ENCODE measurements around the gene SCFD1.
"Not testable (repeated sequence)": the region's sequence is repeated elsewhere in the genome, so short reads cannot be mapped to it uniquely, and the experiment has no call there.

SCFD1 gene

DNA sequence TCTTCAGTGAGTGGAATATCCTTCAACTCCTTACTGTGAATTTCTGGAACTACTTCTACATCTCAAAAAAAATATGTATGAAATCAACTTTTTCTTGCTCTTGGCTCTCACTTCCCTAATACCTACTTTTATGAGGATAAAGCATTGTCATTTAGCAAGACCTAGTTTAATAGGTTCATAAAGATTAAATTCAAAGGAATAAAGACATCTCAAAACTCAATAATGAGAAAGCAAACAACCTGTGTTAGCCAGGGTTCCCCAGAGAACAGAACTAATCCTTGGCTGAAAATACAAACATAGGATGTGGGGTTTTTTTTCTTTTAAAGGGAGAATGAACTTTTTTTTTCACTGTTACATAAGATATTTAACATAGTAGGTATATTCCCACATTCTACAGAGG, 57.9 kb downstream of the SCFD1 start:
- no peak overlapping the region for H3K9ac ChIP-seq (ENCODE audit: low read depth, low read length)
- H3K9me3 ChIP-seq (replicated peaks; ENCODE audit: low read length) = no peaks in the 10 kb centered on the region
- no peak overlapping the region for H3K4me2 ChIP-seq (ENCODE audit: low read length)
- H3K4me3 ChIP-seq (ENCODE audit: low read length) = no peak overlapping the region
- peaks cover 42% of the 10 kb centered on the region for H3K36me3 ChIP-seq (ENCODE audit: insufficient read depth, low read length)
- H3K4me1 ChIP-seq (ENCODE audit: control insufficient read depth, insufficient read depth, low read length) = no peaks in the 10 kb centered on the region
- H3K27me3 ChIP-seq (ENCODE audit: control insufficient read depth, insufficient read depth, low read length) = no peaks in the 10 kb centered on the region

DNA sequence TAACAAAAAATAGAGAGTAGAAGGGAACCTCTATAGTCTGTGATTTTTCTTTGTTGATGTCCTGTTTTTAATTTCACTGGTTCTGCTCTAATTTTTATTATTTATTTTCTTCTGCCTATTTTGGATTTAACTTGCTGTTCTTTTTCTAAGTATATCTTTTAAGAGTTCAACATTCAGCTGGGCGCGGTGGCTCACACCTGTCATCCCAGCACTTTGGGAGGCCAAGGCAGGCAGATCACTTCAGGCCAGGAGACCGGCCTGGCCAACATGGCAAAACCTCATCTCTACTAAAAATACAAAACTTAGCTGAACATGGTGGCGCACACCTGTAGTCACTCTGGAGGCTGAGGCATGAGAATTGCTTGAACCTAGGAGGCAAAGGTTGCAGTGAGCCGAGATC, 58.7 kb downstream of the SCFD1 start:
- H3K36me3 ChIP-seq (ENCODE audit: insufficient read depth, low read length) = peaks cover 34% of the 10 kb centered on the region
- H3K27me3 ChIP-seq (ENCODE audit: control insufficient read depth, insufficient read depth, low read length); H3K9ac ChIP-seq (ENCODE audit: low read depth, low read length); H3K4me1 ChIP-seq (ENCODE audit: control insufficient read depth, insufficient read depth, low read length); H3K4me3 ChIP-seq (ENCODE audit: low read length); H3K9me3 ChIP-seq (replicated peaks; ENCODE audit: low read length); H3K4me2 ChIP-seq (ENCODE audit: low read length): not testable (repeated sequence)

DNA sequence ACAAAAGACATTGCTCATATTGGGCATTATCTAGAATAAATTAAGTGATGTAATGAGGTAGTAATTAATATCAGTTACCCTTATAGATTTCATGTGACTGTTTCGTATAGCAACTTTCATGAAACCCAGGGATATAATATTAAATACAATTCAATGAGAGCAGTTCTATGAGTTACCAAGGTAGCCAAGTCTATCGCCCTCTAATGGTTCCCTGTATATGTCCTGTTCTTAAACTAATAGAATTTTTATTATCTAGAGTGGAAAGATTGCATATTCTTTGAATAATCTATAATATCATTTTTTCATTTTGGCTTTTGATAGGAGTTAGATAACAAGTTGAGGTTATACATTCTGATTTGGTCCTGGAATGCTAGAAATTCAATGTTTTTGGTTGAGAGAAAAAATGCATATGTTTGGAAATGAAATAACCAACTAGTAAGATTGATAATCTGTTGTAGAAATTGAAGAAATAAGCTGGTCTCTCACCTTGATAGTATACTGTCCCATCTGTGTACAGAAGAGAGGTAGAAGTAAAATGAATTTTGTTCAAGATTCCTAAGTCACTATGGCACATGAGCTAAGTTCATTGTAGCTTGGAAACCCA, 59.7 kb downstream of the SCFD1 start:
- Histone ChIP-seq H3K4me3 (ENCODE audit: low read length) (no peak overlapping the region), H3K4me1 (ENCODE audit: control insufficient read depth, insufficient read depth, low read length) (no peaks in the 10 kb centered on the region), H3K36me3 (ENCODE audit: insufficient read depth, low read length) (peaks cover 24% of the 10 kb centered on the region), H3K4me2 (ENCODE audit: low read length) (no peak overlapping the region), H3K9me3 (replicated peaks; ENCODE audit: low read length) (no peaks in the 10 kb centered on the region), H3K27me3 (ENCODE audit: control insufficient read depth, insufficient read depth, low read length) (no peaks in the 10 kb centered on the region), H3K9ac (ENCODE audit: low read depth, low read length) (no peak overlapping the region)

DNA sequence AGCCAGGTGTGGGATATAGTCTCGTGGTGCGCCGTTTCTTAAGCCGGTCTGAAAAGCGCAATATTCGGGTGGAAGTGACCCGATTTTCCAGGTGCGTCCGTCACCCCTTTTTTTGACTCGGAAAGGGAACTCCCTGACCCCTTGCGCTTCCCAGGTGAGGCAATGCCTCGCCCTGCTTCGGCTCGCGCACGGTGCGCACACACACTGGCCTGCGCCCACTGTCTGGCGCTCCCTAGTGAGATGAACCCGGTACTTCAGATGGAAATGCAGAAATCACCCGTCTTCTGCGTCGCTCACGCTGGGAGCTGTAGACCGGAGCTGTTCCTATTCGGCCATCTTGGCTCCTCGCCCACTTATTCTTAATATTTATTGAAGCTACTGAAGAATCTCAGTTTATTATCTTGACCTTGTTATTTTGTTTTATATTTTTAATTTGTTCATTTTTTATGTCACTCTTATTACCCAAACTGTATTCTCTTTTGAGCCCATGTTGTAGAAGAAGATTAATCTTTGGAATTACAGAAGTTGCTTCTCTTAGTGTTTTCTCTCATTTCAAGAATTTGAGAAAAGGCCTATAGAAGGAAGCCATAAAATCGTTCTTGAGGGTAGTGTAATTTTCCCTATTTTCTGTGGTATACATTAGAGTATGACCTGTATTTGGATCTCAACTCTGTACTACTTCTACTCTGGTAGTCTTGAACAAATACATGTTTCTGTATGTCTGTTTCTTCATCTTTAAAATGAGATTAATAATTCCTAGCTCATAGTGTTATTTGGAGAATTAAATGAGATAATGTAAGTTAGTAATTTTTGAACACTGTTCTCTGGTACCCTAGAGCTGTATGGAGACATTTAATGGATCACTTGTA, 68.6 kb downstream of the SCFD1 start:
- H3K4me3 ChIP-seq (ENCODE audit: low read length); H3K4me1 ChIP-seq (ENCODE audit: control insufficient read depth, insufficient read depth, low read length); H3K4me2 ChIP-seq (ENCODE audit: low read length); H3K9ac ChIP-seq (ENCODE audit: low read depth, low read length); H3K27me3 ChIP-seq (ENCODE audit: control insufficient read depth, insufficient read depth, low read length); H3K9me3 ChIP-seq (replicated peaks; ENCODE audit: low read length): not testable (repeated sequence)
- peaks cover 16% of the 10 kb centered on the region for H3K36me3 ChIP-seq (ENCODE audit: insufficient read depth, low read length)

DNA sequence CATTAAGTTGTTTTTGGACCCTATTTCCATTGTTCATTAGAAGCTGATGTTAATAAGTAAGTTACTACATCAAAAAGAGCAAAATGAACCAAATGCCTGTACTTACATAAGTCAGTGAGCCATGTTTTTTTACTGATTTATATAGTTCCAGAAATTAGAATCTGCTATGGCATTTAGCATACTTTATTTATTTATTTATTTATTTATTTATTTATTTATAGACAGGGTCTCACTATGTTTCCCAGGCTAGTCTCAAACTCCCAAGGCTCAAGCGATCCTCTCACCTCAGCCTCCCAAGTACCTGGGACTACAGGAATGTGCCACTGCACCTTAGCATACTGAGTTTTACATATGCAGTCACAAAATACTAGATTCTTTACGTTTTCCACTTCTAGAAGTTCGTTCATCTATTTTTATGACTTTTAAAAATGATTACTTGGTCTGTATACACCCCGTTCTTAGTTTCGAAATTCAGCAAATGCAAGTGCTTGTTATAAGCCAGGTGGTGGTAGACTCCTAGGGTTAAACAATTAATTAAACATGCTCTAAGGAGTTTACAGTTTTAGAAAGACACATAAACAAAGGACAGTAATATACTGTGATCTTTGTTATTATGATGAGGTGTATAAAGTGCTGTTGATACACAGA, 69.8 kb downstream of the SCFD1 start:
- Histone ChIP-seq H3K4me2 (ENCODE audit: low read length) (no peak overlapping the region), H3K4me1 (ENCODE audit: control insufficient read depth, insufficient read depth, low read length) (no peaks in the 10 kb centered on the region), H3K9me3 (replicated peaks; ENCODE audit: low read length) (no peaks in the 10 kb centered on the region), H3K36me3 (ENCODE audit: insufficient read depth, low read length) (peaks cover 20% of the 10 kb centered on the region), H3K4me3 (ENCODE audit: low read length) (no peak overlapping the region), H3K27me3 (ENCODE audit: control insufficient read depth, insufficient read depth, low read length) (no peaks in the 10 kb centered on the region), H3K9ac (ENCODE audit: low read depth, low read length) (no peak overlapping the region)

DNA sequence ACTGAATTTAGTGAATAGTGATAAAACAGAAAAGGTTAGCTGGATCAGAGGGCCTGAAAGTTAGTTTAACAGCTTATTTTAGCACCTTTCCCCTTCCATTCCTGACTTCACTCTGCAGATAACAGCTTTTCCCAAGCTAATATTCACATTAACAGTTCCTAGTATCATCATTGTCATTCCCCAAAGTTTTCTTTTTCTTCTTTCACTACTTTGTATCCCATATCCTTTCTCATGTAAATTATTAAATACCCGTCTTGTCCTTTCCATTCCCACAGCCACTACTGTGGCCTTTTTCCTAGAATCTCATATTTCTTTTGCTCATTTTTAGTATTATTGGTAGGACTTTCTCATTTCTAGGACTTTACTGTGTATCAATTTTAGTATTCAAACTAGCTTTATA, 70.5 kb downstream of the SCFD1 start:
- Histone ChIP-seq H3K4me3 (ENCODE audit: low read length) (no peak overlapping the region), H3K9me3 (replicated peaks; ENCODE audit: low read length) (no peaks in the 10 kb centered on the region), H3K4me1 (ENCODE audit: control insufficient read depth, insufficient read depth, low read length) (no peaks in the 10 kb centered on the region), H3K27me3 (ENCODE audit: control insufficient read depth, insufficient read depth, low read length) (no peaks in the 10 kb centered on the region), H3K36me3 (ENCODE audit: insufficient read depth, low read length) (peaks cover 27% of the 10 kb centered on the region), H3K4me2 (ENCODE audit: low read length) (no peak overlapping the region), H3K9ac (ENCODE audit: low read depth, low read length) (no peak overlapping the region)

DNA sequence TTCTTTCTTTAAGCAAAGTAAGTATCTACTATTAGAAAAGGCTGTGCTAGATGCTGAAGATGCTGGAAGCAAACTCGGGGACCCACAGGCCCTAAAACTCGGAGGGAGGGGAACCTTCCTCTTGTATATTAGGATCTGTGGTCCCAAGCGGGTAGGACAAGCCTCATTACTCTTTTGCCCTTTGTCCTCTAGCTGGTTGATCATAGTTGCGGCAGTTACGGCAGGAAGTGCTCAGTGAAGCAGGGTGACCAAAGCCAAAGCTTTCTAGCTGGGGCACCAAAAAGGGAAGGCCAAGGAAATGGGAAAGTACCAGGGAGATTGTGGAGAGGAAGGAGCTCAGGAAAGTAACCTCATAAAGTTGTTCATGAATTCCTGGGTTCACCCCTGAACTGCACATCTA, 76.3 kb downstream of the SCFD1 start:
- no peaks in the 10 kb centered on the region for H3K27me3 ChIP-seq (ENCODE audit: control insufficient read depth, insufficient read depth, low read length)
- H3K9me3 ChIP-seq (replicated peaks; ENCODE audit: low read length) = no peaks in the 10 kb centered on the region
- no peak overlapping the region for H3K4me2 ChIP-seq (ENCODE audit: low read length)
- H3K4me1 ChIP-seq (ENCODE audit: control insufficient read depth, insufficient read depth, low read length) = no peaks in the 10 kb centered on the region
- H3K9ac ChIP-seq (ENCODE audit: low read depth, low read length) = no peak overlapping the region
- no peak overlapping the region for H3K4me3 ChIP-seq (ENCODE audit: low read length)
- H3K36me3 ChIP-seq (ENCODE audit: insufficient read depth, low read length) = peaks cover 51% of the 10 kb centered on the region

DNA sequence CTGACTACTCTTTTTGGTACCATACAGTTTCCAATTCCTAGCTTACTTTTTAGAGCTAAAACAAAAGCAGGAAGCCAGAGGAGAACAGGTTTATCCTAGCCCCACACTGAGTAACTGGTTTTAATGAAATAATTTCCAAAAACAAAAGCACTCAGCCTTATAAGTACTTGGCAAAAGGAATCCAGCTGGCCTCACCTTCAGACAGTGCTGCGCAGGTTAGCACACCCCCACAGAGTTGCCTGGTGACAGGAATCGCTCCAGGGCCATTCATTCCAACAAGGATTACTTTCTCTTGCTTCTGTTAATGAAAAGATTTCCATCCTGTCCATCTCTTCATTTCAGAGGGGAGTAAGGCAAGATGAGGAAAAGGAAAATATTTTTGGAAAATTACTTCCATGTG, 84.6 kb downstream of the SCFD1 start:
- Histone ChIP-seq H3K4me1 (ENCODE audit: control insufficient read depth, insufficient read depth, low read length) (peaks cover 8% of the 10 kb centered on the region), H3K27me3 (ENCODE audit: control insufficient read depth, insufficient read depth, low read length) (no peaks in the 10 kb centered on the region), H3K4me2 (ENCODE audit: low read length) (no peak overlapping the region), H3K4me3 (ENCODE audit: low read length) (no peak overlapping the region), H3K9ac (ENCODE audit: low read depth, low read length) (no peak overlapping the region), H3K36me3 (ENCODE audit: insufficient read depth, low read length) (peaks cover 34% of the 10 kb centered on the region), H3K9me3 (replicated peaks; ENCODE audit: low read length) (no peaks in the 10 kb centered on the region)

DNA sequence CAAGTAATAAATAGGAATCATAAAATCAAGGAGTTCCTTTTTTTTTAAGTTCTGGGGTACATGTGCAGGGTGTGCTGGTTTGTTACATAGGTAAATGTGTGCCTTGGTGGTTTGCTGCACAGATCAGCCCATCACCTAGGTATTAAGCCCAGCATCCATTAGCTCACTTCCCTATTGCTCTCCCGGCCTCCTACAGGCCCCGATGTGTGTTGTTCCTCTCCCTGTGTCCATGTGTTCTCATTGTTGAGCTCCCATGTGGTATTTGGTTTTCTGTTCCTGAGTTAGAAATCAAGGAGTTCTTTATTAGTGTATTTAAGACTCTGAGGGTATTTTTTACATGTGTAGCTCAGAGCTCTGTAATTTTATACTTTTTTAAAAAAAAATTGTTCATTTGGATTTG, 86.0 kb downstream of the SCFD1 start:
- H3K36me3 ChIP-seq (ENCODE audit: insufficient read depth, low read length) = peaks cover 32% of the 10 kb centered on the region
- peaks cover 8% of the 10 kb centered on the region for H3K4me1 ChIP-seq (ENCODE audit: control insufficient read depth, insufficient read depth, low read length)
- H3K4me3 ChIP-seq (ENCODE audit: low read length) = no peak overlapping the region
- H3K27me3 ChIP-seq (ENCODE audit: control insufficient read depth, insufficient read depth, low read length) = no peaks in the 10 kb centered on the region
- no peak overlapping the region for H3K4me2 ChIP-seq (ENCODE audit: low read length)
- H3K9me3 ChIP-seq (replicated peaks; ENCODE audit: low read length) = no peaks in the 10 kb centered on the region
- H3K9ac ChIP-seq (ENCODE audit: low read depth, low read length) = no peak overlapping the region

DNA sequence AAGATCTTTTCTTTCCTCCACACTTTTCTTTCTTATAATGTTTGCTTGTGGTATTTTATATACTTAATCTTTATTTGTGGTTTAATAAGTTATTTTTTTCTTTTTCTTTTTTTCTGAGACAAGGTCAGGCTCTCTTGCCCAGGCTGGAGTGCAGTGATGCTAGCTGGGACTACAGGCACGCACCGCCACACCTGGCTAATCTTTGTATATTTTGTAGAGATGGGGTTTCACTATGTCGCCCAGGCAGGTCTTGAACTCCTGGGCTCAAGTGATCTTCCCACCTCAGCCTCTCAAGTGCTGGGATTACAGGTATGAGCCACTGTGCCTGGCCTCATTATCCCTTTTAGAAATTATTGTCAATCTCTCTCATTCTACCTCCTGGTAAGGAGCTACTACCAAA, 87.1 kb downstream of the SCFD1 start:
- Histone ChIP-seq H3K4me2 (ENCODE audit: low read length) (no peak overlapping the region), H3K27me3 (ENCODE audit: control insufficient read depth, insufficient read depth, low read length) (no peaks in the 10 kb centered on the region), H3K4me3 (ENCODE audit: low read length) (no peak overlapping the region), H3K4me1 (ENCODE audit: control insufficient read depth, insufficient read depth, low read length) (peaks cover 8% of the 10 kb centered on the region), H3K9me3 (replicated peaks; ENCODE audit: low read length) (no peaks in the 10 kb centered on the region), H3K36me3 (ENCODE audit: insufficient read depth, low read length) (peaks cover 28% of the 10 kb centered on the region), H3K9ac (ENCODE audit: low read depth, low read length) (no peak overlapping the region)

DNA sequence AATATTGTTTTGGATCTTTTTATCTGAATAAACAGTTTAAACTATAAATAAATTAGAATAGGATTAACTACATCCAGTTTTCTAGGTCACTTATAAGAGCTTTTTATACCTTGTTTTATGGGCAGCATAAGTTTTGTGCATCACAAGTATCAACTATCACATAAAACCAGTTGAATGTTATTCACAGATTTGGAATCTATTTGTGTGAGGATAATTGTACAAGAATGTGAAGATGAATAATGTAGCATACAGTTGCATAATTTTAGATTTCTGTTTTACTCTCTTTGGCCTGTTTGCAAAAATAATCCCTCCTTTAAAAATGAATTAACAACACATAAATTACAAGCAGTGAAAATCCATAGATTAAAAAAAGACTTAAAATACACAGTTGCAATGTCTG, 88.8 kb downstream of the SCFD1 start:
- no peak overlapping the region for H3K4me2 ChIP-seq (ENCODE audit: low read length)
- peaks cover 8% of the 10 kb centered on the region for H3K4me1 ChIP-seq (ENCODE audit: control insufficient read depth, insufficient read depth, low read length)
- H3K27me3 ChIP-seq (ENCODE audit: control insufficient read depth, insufficient read depth, low read length) = no peaks in the 10 kb centered on the region
- H3K4me3 ChIP-seq (ENCODE audit: low read length) = no peak overlapping the region
- no peak overlapping the region for H3K9ac ChIP-seq (ENCODE audit: low read depth, low read length)
- H3K36me3 ChIP-seq (ENCODE audit: insufficient read depth, low read length) = peaks cover 25% of the 10 kb centered on the region
- H3K9me3 ChIP-seq (replicated peaks; ENCODE audit: low read length) = no peaks in the 10 kb centered on the region

Data from skeletal muscle satellite cell (primary cell).